ENCODE results near the gene CRTC1. TPM values are rescaled to one million over a fixed set of nuclear protein-coding genes. Genes with fewer than 3 reads are reported as not detected.

CRTC1 gene
- total RNA-seq, 1 experiment from 2014 or later: 18.1 TPM

- no peak for DNase-seq (ENCODE audit: low spot score)
- ChIA-PET POLR2A (ENCODE audit: low non-redundant PET) (no interaction called here), CTCF (no interaction called here)
- H3K9me3 ChIP-seq (ENCODE audit: low read depth, low read length, poor library complexity, severe bottlenecking): no peaks in the 10 kb centered on the region
- intact Hi-C loops (cut with micrococcal nuclease; ENCODE audit: unreplicated experiment): no loop called here
- TSS peak; percentile 47 for BruUV-seq (replicated peaks)
- H3K36me3 ChIP-seq (ENCODE audit: insufficient read depth, low read length, poor library complexity, severe bottlenecking): no peaks in the 10 kb centered on the region
- peaks cover 12% of the 10 kb centered on the region for H3K4me1 ChIP-seq (ENCODE audit: insufficient read depth, low read length, poor library complexity, severe bottlenecking)
- no peak overlapping the region for H3K27ac ChIP-seq (ENCODE audit: low read depth, low read length, poor library complexity, severe bottlenecking)
- no peak overlapping the region for H3K4me3 ChIP-seq (ENCODE audit: low read depth, low read length, poor library complexity, severe bottlenecking)
- TF ChIP-seq EZH2 (IDR thresholded peaks at IDR 0.05; ENCODE audit: borderline replicate concordance, low read depth, low read length, poor library complexity, severe bottlenecking): no peak
- TF ChIP-seq, protein P1, sequence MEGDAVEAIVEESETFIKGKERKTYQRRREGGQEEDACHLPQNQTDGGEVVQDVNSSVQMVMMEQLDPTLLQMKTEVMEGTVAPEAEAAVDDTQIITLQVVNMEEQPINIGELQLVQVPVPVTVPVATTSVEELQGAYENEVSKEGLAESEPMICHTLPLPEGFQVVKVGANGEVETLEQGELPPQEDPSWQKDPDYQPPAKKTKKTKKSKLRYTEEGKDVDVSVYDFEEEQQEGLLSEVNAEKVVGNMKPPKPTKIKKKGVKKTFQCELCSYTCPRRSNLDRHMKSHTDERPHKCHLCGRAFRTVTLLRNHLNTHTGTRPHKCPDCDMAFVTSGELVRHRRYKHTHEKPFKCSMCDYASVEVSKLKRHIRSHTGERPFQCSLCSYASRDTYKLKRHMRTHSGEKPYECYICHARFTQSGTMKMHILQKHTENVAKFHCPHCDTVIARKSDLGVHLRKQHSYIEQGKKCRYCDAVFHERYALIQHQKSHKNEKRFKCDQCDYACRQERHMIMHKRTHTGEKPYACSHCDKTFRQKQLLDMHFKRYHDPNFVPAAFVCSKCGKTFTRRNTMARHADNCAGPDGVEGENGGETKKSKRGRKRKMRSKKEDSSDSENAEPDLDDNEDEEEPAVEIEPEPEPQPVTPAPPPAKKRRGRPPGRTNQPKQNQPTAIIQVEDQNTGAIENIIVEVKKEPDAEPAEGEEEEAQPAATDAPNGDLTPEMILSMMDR (conservative IDR thresholded peaks at IDR 0.05; ENCODE audit: low read depth, low read length): no peak
- no peaks in the 10 kb centered on the region for H3K27me3 ChIP-seq (replicated peaks; ENCODE audit: insufficient read depth, low read depth, low read length, poor library complexity)
These were observed 2.2 kb downstream of the CRTC1 start for GRCh38 chr19:18685597-18686190.

DNA sequence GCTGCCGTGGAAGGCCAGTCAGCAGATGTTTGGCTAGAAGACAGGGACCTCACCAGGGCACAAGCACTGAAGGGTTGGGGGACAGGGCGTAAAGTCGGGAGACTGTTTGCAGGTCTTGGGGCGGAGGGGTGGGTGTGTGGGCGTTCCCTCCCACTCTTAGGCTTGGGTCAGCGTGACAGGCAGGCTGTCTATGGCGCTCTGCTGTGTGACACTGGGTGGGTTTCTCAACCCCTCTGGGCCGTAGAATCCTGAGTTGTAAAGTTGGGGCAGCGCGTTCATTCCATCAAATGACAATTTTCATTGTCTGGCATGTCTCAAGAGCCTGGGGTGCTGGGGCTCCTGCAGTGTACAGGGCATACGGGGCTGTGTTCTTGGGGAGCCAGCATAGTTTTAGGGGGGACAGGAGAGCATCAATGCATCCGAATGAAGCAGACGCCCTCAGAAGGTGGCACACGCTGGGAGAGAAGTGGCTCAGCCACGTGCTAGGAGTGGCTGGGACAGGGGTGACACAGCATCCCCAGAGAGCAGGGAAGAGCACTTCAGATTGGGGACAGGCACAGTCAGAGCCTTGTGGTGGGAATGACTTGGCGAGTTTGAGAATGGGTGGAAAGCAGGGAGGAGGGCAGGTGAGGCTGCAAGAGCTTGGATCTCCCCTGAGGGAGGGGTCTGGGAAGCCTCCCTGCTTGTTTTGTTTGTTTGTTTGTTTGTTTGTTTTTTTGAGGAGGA lies 4.4 kb downstream of the CRTC1 start:
- BruUV-seq (replicated peaks): no TSS peak
- intact Hi-C loops (cut with micrococcal nuclease; ENCODE audit: unreplicated experiment): no loop called here
- H3K9me3 ChIP-seq (ENCODE audit: low read depth, low read length, poor library complexity, severe bottlenecking): no peaks in the 10 kb centered on the region
- H3K27ac ChIP-seq (ENCODE audit: low read depth, low read length, poor library complexity, severe bottlenecking): no peak overlapping the region
- no peak for DNase-seq (ENCODE audit: low spot score)
- no peak overlapping the region for H3K4me3 ChIP-seq (ENCODE audit: low read depth, low read length, poor library complexity, severe bottlenecking)
- no peaks in the 10 kb centered on the region for H3K27me3 ChIP-seq (replicated peaks; ENCODE audit: insufficient read depth, low read depth, low read length, poor library complexity)
- no peaks in the 10 kb centered on the region for H3K36me3 ChIP-seq (ENCODE audit: insufficient read depth, low read length, poor library complexity, severe bottlenecking)
- CTCF ChIA-PET: no interaction called here
- POLR2A ChIA-PET (ENCODE audit: low non-redundant PET): no interaction called here
- H3K4me1 ChIP-seq (ENCODE audit: insufficient read depth, low read length, poor library complexity, severe bottlenecking): peaks cover 10% of the 10 kb centered on the region
- no peak for TF ChIP-seq EZH2 (IDR thresholded peaks at IDR 0.05; ENCODE audit: borderline replicate concordance, low read depth, low read length, poor library complexity, severe bottlenecking)
- TF ChIP-seq, protein P1 (conservative IDR thresholded peaks at IDR 0.05; ENCODE audit: low read depth, low read length): no peak

GRCh38 chr19:18696023-18696422 lies 12.5 kb downstream of the CRTC1 start:
- Histone ChIP-seq H3K27me3 (replicated peaks; ENCODE audit: insufficient read depth, low read depth, low read length, poor library complexity) (no peaks in the 10 kb centered on the region), H3K4me1 (ENCODE audit: insufficient read depth, low read length, poor library complexity, severe bottlenecking) (peaks cover 22% of the 10 kb centered on the region), H3K9me3 (ENCODE audit: low read depth, low read length, poor library complexity, severe bottlenecking) (no peaks in the 10 kb centered on the region), H3K36me3 (ENCODE audit: insufficient read depth, low read length, poor library complexity, severe bottlenecking) (no peaks in the 10 kb centered on the region), H3K4me3 (ENCODE audit: low read depth, low read length, poor library complexity, severe bottlenecking) (no peak overlapping the region), H3K27ac (ENCODE audit: low read depth, low read length, poor library complexity, severe bottlenecking) (no peak overlapping the region)
- intact Hi-C loops (cut with micrococcal nuclease; ENCODE audit: unreplicated experiment): no loop called here
- no TSS peak for BruUV-seq (replicated peaks)
- ChIA-PET POLR2A (ENCODE audit: low non-redundant PET) (no interaction called here), CTCF (no interaction called here)
- DNase-seq (ENCODE audit: low spot score): no peak
- no peak for TF ChIP-seq EZH2 (IDR thresholded peaks at IDR 0.05; ENCODE audit: borderline replicate concordance, low read depth, low read length, poor library complexity, severe bottlenecking)
- TF ChIP-seq, protein P1 (conservative IDR thresholded peaks at IDR 0.05; ENCODE audit: low read depth, low read length): no peak
